ENCODE results near the gene SORCS3.

The SORCS3 gene

DNA sequence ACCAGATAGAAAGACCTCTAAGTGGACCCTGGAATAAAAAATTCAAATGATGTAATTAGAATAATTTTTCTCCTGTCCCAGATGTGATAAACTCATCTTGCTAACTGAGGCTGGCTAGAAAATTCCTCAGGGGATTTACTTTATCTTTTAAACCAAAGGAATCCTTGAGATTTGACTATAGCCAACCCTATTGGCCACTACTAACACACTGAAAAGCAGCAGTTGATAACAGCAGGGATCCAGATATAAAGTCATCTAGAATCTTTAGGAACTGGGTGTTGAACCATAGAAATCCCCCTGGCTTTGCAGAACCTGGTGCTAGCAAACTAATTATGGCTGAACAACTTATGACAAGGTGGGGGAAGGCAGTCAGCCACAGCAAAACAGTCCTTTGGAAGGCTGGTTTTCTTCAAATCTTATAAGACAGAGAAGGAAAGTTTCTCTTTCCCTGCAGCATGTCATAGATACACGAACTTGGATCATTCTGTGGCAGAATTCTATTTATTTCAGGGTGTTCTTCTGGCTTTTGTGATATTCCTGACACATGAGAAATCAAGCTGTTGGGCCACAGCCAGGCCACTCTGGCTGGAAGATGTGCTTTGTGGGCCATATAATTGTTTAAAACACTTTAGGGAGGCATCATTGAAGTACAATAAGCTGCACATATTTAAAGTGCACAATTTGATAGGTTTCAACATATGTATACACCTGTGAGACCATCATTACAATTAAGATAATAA lies 643.6 kb downstream of the SORCS3 start:
- no peak for DNase-seq

DNA sequence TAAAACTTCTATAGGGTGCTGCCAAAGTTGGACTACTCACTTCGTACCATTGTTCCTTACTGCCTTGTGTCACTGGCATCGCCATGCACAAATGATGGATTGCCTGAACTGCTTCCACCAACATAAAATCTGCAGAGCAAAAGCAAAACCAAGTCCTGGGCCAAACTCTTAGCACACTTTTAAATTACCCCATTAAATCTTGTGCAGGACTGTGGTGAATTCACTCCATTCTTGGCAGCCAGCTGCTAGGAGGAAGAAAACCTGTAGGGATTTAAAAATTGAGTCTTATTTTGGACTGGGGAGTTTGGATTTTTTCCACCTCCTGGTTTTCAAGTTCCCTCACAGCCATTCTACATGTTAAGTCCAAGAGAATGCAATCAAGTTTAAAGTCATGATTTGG lies 646.9 kb downstream of the SORCS3 start:
- no peak for DNase-seq

DNA sequence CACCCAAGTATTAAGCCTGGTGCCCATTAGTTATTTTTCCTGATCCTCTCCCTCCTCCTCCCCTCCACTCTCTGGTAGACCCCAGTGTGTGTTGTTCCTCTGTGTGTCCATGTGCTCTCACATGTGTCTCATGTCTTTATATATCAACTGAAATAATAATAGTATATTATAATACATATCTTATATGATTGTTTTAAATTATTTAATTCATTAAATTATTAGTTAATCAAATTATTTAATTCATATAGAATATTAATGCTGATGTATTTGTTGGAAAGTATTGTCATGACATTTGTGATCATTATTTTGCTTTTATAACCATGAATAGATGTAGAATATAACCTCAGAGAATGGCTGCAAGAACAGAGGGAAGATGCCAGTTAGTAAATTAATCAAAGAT lies 647.5 kb downstream of the SORCS3 start:
- DNase-seq: no peak

DNA sequence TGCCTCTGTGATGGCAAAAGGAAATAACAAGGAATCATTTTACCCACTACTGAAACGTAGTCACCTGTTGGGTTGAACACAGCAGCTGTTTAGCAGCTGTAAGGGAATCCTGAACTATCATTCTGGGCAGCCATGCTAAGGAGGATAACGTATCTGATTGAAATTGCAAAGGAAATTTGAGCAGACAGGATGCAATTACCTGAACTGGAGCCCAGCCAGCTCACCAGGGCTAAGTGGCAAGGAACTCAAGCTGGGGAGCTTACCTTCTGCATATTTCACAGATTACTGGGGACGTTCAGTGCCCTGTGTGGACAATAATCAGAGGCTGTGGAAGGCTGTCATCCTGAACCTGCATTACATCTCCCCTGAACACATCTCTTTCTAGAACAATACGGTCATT lies 650.5 kb downstream of the SORCS3 start:
- no peak for DNase-seq

DNA sequence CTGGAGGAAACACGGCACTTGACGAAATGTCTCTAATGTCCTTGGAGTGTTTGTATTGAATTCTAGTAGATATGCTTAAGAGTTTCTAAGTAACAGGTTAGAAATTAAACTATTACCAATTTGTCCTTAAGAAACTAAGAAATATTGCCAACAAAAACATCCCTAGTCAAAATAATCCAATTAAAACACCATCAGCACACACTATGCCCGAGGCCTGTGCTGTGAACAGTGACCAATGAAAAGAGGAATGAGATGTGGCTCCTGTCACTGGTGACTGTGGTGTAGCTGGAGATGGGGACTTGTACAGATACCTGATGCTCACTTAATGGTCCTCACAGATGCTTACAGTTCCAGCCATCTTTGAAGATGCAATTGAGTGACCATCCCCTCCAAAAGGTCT lies 651.1 kb downstream of the SORCS3 start:
- no peak for DNase-seq
